ENCODE results near the gene PARP12. TPM values are rescaled to one million over a fixed set of nuclear protein-coding genes. Genes with fewer than 3 reads are reported as not detected.

PARP12 gene
- total RNA-seq, 4 donors from 2014 or later: 22.5 to 89.5 (median 50.7) TPM

DNA sequence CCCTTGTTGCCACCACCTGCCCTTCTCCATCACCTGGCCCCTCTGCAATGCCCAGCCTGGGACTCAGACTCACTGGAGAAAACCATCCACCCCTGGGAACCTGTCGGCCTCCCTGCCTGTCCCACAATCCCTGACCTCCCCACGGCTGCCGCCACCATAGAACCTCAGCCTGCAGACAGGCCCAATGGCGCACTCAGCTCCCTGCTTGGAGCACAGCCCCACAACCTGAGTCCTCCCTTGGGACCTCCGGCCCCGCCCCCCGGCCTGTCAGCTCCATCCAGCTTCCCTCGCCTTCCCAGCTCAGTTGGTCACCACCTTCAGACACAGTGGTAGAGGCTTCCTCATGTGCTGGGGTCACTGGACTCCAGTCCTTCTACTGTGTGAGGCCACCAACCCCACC is 41.1 kb downstream of the PARP12 start:
- DNase-seq: no peak
- no peak overlapping the region for H3K27ac ChIP-seq
- intact Hi-C loops (cut with DNase I; ENCODE audit: low total_unique reads): no loop called here
- H3K4me3 ChIP-seq: no peak overlapping the region
- no peaks in the 10 kb centered on the region for H3K4me1 ChIP-seq
- H3K36me3 ChIP-seq: no peaks in the 10 kb centered on the region
- no peaks in the 10 kb centered on the region for H3K27me3 ChIP-seq
- no peaks in the 10 kb centered on the region for H3K9me3 ChIP-seq
- TF ChIP-seq, protein P1, sequence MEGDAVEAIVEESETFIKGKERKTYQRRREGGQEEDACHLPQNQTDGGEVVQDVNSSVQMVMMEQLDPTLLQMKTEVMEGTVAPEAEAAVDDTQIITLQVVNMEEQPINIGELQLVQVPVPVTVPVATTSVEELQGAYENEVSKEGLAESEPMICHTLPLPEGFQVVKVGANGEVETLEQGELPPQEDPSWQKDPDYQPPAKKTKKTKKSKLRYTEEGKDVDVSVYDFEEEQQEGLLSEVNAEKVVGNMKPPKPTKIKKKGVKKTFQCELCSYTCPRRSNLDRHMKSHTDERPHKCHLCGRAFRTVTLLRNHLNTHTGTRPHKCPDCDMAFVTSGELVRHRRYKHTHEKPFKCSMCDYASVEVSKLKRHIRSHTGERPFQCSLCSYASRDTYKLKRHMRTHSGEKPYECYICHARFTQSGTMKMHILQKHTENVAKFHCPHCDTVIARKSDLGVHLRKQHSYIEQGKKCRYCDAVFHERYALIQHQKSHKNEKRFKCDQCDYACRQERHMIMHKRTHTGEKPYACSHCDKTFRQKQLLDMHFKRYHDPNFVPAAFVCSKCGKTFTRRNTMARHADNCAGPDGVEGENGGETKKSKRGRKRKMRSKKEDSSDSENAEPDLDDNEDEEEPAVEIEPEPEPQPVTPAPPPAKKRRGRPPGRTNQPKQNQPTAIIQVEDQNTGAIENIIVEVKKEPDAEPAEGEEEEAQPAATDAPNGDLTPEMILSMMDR (IDR thresholded peaks at IDR 0.05): no peak
- TF ChIP-seq POLR2A (IDR thresholded peaks at IDR 0.05): no peak

DNA sequence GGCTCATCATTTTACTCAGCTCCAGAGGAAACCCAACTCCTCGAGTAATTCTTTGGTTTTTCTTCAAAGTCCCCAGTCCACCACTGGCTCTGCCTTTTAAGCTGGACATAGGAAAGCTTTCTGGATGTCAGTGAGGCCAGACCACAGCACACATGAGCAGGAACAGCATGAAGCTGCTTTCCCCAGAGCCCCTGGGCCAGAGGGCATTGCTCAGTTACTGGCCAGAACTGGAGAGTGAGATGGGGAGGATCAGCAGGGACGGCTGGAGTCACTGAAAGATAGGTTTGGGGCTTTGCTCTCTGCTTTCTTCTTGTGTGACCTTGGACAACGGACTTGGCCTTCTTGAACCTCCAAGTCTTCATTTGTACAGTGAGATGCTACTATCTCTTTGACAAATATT is 43.1 kb downstream of the PARP12 start:
- intact Hi-C loops (cut with DNase I; ENCODE audit: low total_unique reads): no loop called here
- Histone ChIP-seq H3K4me1 (no peaks in the 10 kb centered on the region), H3K4me3 (no peak overlapping the region)

DNA sequence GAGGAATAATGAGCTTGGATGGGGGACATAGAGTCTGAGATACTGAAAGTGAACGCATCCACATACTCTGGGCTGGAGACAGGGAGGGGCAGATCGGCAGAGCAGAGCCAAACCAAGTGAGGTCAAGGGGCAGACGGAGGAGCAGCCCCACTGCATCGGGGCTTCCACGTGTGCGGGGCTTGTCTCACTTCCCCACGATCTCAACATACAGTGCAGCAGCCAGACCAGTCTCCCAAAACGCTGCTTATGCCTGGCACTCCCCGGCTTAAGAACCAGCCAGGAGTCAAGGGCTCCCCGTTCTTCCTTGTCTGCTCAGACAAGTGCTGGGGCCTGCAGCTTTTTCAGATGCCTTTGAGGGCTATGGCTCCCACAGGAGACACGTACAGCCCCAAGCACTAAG is 43.6 kb downstream of the PARP12 start:
- no peak for TF ChIP-seq POLR2A (IDR thresholded peaks at IDR 0.05)
- TF ChIP-seq, protein P1 (IDR thresholded peaks at IDR 0.05): no peak
- DNase-seq: no peak
- no peaks in the 10 kb centered on the region for H3K27me3 ChIP-seq
- H3K4me1 ChIP-seq: no peaks in the 10 kb centered on the region
- intact Hi-C loops (cut with DNase I; ENCODE audit: low total_unique reads): no loop called here
- H3K4me3 ChIP-seq: no peak overlapping the region
- no peak overlapping the region for H3K27ac ChIP-seq
- no peaks in the 10 kb centered on the region for H3K9me3 ChIP-seq
- H3K36me3 ChIP-seq: no peaks in the 10 kb centered on the region

More for the DNA sequence above, 43.1 kb downstream of the PARP12 start:
- Histone ChIP-seq H3K9me3 (no peaks in the 10 kb centered on the region), H3K27me3 (no peaks in the 10 kb centered on the region), H3K27ac (no peak overlapping the region), H3K36me3 (no peaks in the 10 kb centered on the region)
- DNase-seq: no peak
- TF ChIP-seq POLR2A (IDR thresholded peaks at IDR 0.05): no peak

DNA sequence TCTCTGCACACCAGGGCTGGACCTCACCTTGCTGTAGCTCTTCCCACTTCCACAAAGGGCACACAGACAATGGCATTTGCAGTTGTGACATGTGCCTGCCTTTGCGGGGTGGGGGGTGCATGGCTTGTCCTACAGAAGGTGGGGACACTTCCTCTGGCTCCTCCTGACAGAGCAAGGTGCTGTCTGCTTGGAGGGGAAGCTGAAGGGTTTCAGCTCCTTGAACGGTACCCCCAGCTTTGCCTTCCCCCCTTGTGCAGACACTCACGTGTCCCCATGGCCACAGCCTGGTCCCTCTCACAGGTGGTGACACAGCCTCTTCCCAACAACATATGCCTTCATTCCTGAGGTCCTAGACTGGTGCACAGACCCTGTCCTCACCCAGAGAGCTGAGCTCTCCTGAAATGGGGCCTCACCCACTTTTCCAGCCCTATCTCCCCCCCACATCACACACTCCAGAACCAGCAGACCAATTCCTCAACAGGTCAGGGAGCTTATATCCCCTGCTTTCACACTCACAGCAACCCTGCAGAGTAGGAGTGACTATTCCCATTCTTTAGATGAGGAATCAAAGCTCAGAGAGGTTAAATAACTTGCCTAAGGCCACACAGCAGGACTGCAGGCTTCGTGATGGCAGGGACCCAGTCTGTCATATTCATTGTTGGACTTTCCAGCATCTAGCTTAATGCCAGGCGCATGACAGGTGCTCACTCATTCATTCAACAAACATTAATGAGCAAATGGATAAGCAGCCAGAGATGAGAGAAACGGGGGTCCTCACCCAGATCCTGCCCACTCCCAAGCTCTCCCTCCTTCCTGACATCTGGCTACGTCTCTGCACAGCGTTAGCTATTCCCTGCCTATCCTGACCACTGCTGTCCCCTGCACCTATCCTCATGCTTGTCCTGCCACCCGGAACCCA is 44.4 kb downstream of the PARP12 start:
- TF ChIP-seq POLR2A (IDR thresholded peaks at IDR 0.05): no peak
- TF ChIP-seq, protein P1 (IDR thresholded peaks at IDR 0.05): no peak
- H3K27me3 ChIP-seq: no peaks in the 10 kb centered on the region
- no peaks in the 10 kb centered on the region for H3K4me1 ChIP-seq
- no peaks in the 10 kb centered on the region for H3K9me3 ChIP-seq
- intact Hi-C loops (cut with DNase I; ENCODE audit: low total_unique reads): no loop called here
- H3K36me3 ChIP-seq: no peaks in the 10 kb centered on the region
- H3K4me3 ChIP-seq: no peak overlapping the region
- DNase-seq: no peak
- no peak overlapping the region for H3K27ac ChIP-seq

DNA sequence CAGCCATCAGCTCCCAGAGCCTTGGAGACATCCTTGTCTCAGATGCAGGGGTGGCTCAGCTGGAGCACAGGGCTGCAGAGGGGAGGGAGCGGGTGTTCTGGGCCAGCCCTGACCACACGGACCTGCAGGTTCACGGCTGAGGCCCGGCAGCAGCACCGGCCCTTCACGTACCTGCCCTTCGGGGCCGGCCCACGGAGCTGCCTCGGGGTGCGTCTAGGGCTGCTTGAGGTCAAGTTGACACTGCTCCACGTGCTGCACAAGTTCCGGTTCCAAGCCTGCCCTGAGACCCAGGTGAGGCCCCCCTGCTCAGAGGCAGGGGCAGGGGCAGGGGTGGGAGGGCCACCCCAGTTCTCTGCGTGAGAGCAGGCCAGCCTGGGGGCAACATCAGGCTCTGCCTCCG is 45.2 kb downstream of the PARP12 start:
- Histone ChIP-seq H3K4me1 (no peaks in the 10 kb centered on the region), H3K36me3 (no peaks in the 10 kb centered on the region), H3K27me3 (no peaks in the 10 kb centered on the region), H3K27ac (no peak overlapping the region), H3K9me3 (no peaks in the 10 kb centered on the region), H3K4me3 (no peak overlapping the region)
- intact Hi-C loops (cut with DNase I; ENCODE audit: low total_unique reads): no loop called here
- DNase-seq: no peak
- TF ChIP-seq, protein P1 (IDR thresholded peaks at IDR 0.05): no peak
- no peak for TF ChIP-seq POLR2A (IDR thresholded peaks at IDR 0.05)

All from uterus (tissue), 4 donors.